HG03460 (cell line): ENCODE data around the gene ANTXR2.

Source experiments
- ATAC-seq: cut with Tn5 transposase; IDR thresholded peaks from one replicate; pipeline ENCODE4 v1.9.1; 2021; ENCODE audit not compliant: unreplicated experiment

The ANTXR2 gene

DNA sequence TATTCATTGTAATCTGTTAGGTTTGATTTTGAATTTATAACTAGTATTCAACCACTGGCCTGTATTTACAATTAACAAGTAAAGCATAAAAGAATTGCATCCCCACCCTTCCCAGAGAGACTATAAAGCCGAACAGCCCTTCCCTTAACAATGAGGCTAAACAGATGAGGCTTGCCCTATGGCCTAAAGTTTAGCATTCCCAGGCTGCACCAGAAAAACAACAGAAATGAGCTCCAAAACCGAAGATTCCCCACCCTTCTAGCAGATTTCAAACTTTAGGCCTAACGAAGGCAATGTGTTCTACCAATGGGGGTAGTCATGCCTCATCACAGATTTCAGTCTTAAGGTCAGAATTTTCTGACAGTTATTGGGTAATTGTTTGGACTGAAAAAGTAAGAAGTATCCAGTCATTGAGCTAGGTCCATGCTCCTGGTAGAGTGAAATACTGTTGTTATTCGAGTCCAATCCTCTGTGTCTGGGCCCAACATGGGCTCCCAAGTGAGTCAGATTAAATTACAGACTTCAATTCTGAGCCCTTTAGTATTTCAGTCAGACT, 197.6 kb downstream of the ANTXR2 start:
- ATAC-seq: no peak

- ATAC-seq: no peak
Measured at GRCh38 chr4:79874197-79874596, 198.8 kb downstream of the ANTXR2 start.

GRCh38 chr4:79872738-79873137, 200.3 kb downstream of the ANTXR2 start:
- no peak for ATAC-seq

GRCh38 chr4:79871961-79872360, 201.1 kb downstream of the ANTXR2 start:
- no peak for ATAC-seq

DNA sequence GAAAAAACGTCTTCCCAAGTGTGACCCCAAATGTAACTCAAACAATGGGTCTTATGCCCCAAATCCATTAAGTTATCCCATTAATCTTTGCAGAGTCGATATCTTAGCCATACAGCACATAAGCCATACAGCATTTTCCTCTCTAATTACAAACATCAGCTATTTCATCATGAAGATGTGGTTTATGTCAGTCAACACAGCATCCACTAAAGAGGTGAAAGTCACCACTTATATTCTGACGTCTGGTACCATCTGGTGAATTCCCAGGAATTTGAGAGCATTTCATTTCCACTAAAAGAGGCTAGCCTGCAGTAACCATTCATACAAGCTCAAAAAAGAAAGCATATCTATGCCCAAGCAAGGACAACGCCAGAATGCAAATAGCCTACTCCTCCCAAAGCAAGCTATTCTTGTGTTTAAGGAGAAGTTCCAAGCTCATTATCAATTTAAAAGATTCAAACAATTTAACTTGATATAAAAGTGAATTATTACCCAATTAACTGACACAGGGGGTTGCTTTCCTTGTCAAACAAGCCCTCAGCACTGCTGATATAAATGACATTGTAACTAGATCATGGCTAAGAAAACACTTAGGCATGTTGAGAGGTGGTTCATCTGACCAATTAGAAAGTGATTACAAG, 203.3 kb downstream of the ANTXR2 start:
- no peak for ATAC-seq

DNA sequence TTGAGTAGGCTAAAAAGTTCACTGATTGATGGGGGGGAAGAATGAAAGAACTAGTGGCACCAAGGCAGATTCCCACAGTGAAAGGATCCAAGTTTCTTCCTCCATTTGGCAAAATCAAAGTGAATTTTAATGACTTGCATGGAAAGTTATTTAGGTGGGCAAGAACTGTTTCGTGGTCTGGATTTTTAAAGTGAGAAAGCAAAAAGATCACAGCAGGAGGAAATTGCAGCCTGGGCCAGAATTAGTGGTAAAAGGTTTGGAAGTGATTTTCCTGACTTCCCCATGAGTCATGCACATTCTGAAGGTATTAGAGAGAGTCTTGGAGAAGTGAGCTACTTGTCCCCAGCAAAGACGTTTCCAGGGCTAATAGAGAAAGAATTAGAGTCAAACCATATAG, 207.8 kb downstream of the ANTXR2 start:
- ATAC-seq: no peak

DNA sequence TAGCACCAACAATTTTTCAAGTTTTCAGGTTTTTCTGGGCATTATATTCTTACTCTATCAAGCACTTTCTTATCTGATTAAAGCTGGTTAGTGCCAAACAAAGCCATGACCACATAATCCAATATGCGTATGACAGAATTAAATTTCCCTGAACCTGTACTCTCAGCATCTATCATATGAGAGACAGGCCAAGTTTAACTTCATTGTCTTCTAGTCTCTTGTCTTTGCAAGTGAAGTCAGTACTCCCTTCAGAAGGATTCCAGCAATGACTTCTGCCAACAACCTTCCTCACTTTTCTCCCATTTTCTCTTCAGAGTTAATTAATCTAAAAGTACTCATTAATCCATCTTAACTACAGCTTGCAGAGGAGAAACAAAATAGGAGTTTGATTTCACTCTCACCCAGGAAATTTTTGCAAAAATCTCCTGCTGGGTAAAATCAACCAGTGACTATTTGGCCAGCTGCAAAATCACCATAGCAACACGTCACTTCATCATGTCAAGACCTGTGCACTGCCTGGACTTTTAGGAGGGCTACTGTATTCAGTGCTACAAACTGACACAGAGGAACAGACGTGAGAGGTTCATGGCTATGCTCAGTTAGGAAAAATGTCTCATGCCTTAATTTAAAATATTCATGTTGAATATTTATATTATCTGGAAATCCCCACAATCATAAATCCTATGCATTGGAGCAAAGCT, 208.4 kb downstream of the ANTXR2 start:
- ATAC-seq: no peak

DNA sequence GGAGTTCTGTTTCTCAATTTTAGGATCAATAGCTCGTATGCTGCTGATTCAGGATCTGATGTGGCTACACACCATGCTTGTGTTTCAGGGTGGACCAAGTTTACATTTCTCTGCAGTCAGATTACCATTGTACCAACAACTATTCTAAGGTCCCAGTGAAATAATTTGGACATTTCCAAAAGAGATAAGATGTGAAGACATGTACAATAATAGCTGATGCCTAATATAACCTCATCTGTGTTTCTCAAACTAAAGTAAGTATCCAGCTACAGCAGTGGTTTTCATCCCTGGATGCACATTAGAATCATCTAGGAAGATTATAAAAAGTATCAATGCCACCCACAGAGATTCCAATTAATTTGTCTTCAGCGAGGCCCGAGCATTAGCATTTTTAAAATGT, 209.7 kb downstream of the ANTXR2 start:
- no peak for ATAC-seq

GRCh38 chr4:79862821-79863220, 210.2 kb downstream of the ANTXR2 start:
- no peak for ATAC-seq

DNA sequence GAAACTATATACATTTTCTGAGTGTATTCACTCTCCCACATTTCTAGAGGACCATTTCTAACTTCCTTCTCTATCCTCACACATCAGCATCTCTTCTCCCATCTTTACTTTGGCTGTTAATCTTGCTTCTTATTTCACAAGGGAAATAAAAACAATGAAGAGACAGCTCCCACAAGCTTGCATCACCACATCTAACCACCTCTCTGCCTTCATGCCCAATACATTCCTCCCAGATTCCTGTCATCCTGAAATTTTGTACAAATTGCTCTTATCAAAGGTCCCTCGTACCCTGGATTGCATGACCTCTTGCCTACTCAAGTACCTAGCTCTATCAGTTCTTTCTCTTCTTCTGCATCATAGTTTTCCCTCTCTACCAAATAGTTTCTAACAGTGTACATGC, 215.2 kb downstream of the ANTXR2 start:
- no peak for ATAC-seq

DNA sequence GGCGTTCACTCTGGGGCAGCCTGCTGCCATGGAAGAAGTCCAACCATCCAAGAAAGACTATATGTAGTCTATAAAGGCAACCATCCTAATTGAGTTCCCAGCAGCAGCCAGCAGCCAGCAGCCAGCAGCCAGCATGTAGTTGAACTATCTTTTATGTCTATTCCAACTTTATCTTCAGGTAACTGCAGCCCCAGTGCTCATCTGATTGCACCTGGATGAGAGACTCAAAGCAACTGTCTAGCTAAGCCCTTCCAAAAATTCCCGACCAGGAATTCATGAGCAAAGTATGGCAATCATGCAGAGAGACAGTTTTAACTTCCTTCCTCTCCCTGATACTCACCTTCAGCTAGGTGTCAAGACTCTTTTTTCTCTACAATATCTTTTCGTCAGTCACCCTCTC, 216.8 kb downstream of the ANTXR2 start:
- ATAC-seq: no peak

- ATAC-seq: no peak
Measured at GRCh38 chr4:79854856-79855502, 218.1 kb downstream of the ANTXR2 start.

DNA sequence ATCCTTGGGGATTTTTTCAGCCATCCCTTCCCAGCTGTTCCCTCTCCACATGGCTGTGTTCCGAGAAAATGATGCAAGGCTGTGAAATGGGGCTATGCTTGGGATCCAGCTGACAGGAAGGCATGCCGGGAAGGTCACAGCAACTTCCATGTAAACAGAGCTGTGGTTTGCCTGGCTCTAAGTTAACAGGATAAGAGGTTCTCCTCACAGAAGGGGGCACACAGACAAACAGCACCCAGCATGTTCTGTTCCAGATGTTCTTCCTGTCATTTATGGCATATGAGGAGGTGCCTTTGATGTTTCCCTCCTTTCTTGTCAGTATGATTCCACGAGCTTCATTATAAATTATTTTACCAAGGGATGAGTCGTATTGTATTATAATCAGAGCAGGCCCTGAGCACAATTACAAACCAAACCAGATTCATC, 220.7 kb downstream of the ANTXR2 start:
- no peak for ATAC-seq

- no peak for ATAC-seq
Measured at GRCh38 chr4:79851625-79852304, 221.3 kb downstream of the ANTXR2 start.
